ENCODE results near the gene ADD1.

ADD1 gene

GRCh38 chr4:2961811-2962441, 118.3 kb downstream of the ADD1 start:
- peak overlapping the region; percentile 78 for H3K27ac ChIP-seq
- TF ChIP-seq CTCF (IDR thresholded peaks at IDR 0.05) (no peak), ZFX (IDR thresholded peaks at IDR 0.05; ENCODE audit: borderline replicate concordance) (no peak)

- TF ChIP-seq CTCF (IDR thresholded peaks at IDR 0.05) (no peak), ZFX (IDR thresholded peaks at IDR 0.05; ENCODE audit: borderline replicate concordance) (no peak)
- H3K27ac ChIP-seq: peak overlapping the region; percentile 78
Observed at GRCh38 chr4:2962614-2963174, 119.0 kb downstream of the ADD1 start.

GRCh38 chr4:2963175-2963965, 119.7 kb downstream of the ADD1 start, which contains the start of the genes GRK4 and NOP14:
GRK4 (plus strand) TSS chr4:2963571; CDS start chr4:2964071, 500 bp downstream.
NOP14 (minus strand) TSS chr4:2963406; CDS start chr4:2963319, 87 bp downstream.
- TF ChIP-seq CTCF (IDR thresholded peaks at IDR 0.05) (peak; percentile 31; the same call in 1 of the 2 replicates), ZFX (IDR thresholded peaks at IDR 0.05; ENCODE audit: borderline replicate concordance) (no peak)
- H3K27ac ChIP-seq: peak within 1 kb of the TSS; percentile 78

- TF ChIP-seq ZFX (IDR thresholded peaks at IDR 0.05; ENCODE audit: borderline replicate concordance): no peak
- TF ChIP-seq CTCF (IDR thresholded peaks at IDR 0.05): no peak
- H3K27ac ChIP-seq: peak overlapping the region; percentile 78
Observed at GRCh38 chr4:2963966-2964471, 120.4 kb downstream of the ADD1 start.

GRCh38 chr4:2964706-2965258, 121.1 kb downstream of the ADD1 start:
- no peak for TF ChIP-seq CTCF (IDR thresholded peaks at IDR 0.05)
- no peak for TF ChIP-seq ZFX (IDR thresholded peaks at IDR 0.05; ENCODE audit: borderline replicate concordance)
- H3K27ac ChIP-seq: no peak overlapping the region

- no peak overlapping the region for H3K27ac ChIP-seq
- TF ChIP-seq CTCF (IDR thresholded peaks at IDR 0.05) (no peak), ZFX (IDR thresholded peaks at IDR 0.05; ENCODE audit: borderline replicate concordance) (no peak)
Observed at GRCh38 chr4:2965262-2965661, 121.6 kb downstream of the ADD1 start.
